Uterus (tissue), 4 donors: ENCODE results near the gene TOE1. TPM values are rescaled to one million over a fixed set of nuclear protein-coding genes. Genes with fewer than 3 reads are reported as not detected.

Experiments
- DNase-seq, 2 donors: peaks; one replicate each; pipeline ENCODE4 v3.0.0-alpha.2; 2019 to 2020
- H3K27ac ChIP-seq, 2 donors: fragments of 200-600 bp; sonication (generic); 1 replicate in 1 of 2; 2 replicates in 1 of 2; pipeline ENCODE4 v1.5.1; 2016 to 2018
- H3K27me3 ChIP-seq, 2 donors: fragments of 200-600 bp; sonication (generic); one replicate each; pipeline ENCODE4 v1.5.1; 2018 to 2019; ENCODE audit warnings: control low read depth in 1 of 2
- H3K36me3 ChIP-seq, 2 donors: fragments of 200-600 bp; sonication (generic); one replicate each; pipeline ENCODE4 v1.5.1; 2019; ENCODE audit warnings: control low read depth in 1 of 2
- H3K4me1 ChIP-seq, 2 donors: fragments of 200-600 bp; sonication (generic); one replicate each; pipeline ENCODE4 v1.5.1; 2018 to 2019; ENCODE audit warnings: control low read depth in 1 of 2
- H3K4me3 ChIP-seq, 2 donors: fragments of 200-600 bp; sonication (generic); 1 replicate in 1 of 2; 2 replicates in 1 of 2; pipeline ENCODE4 v1.5.1; 2018 to 2019; ENCODE audit warnings: mild to moderate bottlenecking in 1 of 2
- H3K9me3 ChIP-seq, 2 donors: fragments of 200-600 bp; sonication (generic); one replicate each; pipeline ENCODE4 v1.5.1; 2019; ENCODE audit warnings: control low read depth in 1 of 2
- POLR2A ChIP-seq, 2 donors: fragments of 450-650 bp; IDR thresholded peaks; one replicate each; pipeline ENCODE4 v1.6.1; 2016; ENCODE audit warnings: antibody characterized with exemption in 2 of 2, mild to moderate bottlenecking in 1 of 2, moderate library complexity in 1 of 2
- intact Hi-C: fragments of 100-400 bp; cut with DNase I; formaldehyde crosslinking; loops from one replicate; pipeline ENCODE4 v1.15.1; 2023; ENCODE audit warnings: low total_unique reads
- total RNA-seq, 4 donors: library from RNA; depleted of rRNA in 3 of 4; stranded (reverse); fragments of >200 nt in 3 of 4; gene quantifications; one replicate each; pipeline versions ENCODE4 v1.1.0 to v1.2.4, GENCODE V29; 2014 to 2023
- TF ChIP-seq, protein P1 (sequence below), 4 experiments: fragments of 200-600 bp in 2 of 4; fragments of 450-650 bp in 2 of 4; sonication (generic) in 2 of 4; IDR thresholded peaks; one replicate each; pipeline ENCODE4 v1.5.1; 2016 to 2019; ENCODE audit warnings: antibody characterized with exemption in 4 of 4, mild to moderate bottlenecking in 2 of 4, moderate library complexity in 1 of 4
- donor health status: DM: yes; HTN: yes; CAD: no.

The TOE1 gene
- total RNA-seq, 4 donors from 2014 or later: 10.3 to 21.8 (median 14.4) TPM

DNA sequence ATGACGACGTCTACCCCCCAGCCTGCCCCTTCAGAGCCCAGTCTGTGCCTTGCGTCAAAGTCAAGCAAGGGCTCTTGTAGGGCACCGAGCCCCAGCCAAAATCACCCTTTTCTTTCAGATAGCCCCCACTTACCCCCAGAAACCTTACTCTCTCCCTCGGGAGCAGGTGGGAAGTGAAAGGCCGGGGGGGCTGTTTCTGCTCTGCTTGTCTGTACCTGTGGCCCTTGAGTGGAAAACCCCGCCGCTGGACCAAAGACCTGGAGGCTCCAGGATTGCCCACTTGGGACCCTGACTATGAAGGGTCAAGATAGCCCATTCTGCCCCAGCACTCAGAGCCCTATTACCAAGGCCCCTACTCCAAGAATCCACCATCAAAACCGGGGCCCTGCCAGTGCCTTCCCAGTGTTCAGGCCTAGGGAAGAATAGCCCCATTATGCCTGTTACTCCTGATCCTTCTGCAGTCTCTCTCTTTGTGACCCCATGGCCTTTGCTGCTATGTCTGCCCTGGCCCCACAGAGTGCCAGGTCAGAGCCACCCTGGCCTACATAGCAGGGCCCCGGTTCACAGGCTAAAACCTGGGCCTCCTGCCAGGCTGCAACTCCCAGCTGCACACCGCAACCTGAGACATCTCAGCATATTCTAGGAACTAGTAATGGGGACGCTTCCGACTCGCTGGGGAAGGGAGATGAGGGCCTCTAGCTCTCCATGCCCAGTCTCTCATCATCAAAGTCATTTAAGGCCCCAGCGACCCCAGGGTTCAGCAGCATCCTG is 35.5 kb upstream of the TOE1 start:
- intact Hi-C loops: loop anchor here (5.0 kb wide), 1 partner anchor 292 kb away; the partner anchor contains the start of genes HECTD3 and UROD
- H3K9me3 ChIP-seq: no peaks in the 10 kb centered on the region
- peak overlapping the region; percentile 76 to 93 for H3K27ac ChIP-seq
- DNase-seq: peak; percentile 30 to 48
- TF ChIP-seq, protein P1, sequence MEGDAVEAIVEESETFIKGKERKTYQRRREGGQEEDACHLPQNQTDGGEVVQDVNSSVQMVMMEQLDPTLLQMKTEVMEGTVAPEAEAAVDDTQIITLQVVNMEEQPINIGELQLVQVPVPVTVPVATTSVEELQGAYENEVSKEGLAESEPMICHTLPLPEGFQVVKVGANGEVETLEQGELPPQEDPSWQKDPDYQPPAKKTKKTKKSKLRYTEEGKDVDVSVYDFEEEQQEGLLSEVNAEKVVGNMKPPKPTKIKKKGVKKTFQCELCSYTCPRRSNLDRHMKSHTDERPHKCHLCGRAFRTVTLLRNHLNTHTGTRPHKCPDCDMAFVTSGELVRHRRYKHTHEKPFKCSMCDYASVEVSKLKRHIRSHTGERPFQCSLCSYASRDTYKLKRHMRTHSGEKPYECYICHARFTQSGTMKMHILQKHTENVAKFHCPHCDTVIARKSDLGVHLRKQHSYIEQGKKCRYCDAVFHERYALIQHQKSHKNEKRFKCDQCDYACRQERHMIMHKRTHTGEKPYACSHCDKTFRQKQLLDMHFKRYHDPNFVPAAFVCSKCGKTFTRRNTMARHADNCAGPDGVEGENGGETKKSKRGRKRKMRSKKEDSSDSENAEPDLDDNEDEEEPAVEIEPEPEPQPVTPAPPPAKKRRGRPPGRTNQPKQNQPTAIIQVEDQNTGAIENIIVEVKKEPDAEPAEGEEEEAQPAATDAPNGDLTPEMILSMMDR (IDR thresholded peaks at IDR 0.05): no peak
- no peak for TF ChIP-seq POLR2A (IDR thresholded peaks at IDR 0.05)
- no peaks in the 10 kb centered on the region for H3K27me3 ChIP-seq
- peaks cover 0 to 6% of the 10 kb centered on the region in 2 donors for H3K4me1 ChIP-seq
- H3K36me3 ChIP-seq: no peaks in the 10 kb centered on the region
- H3K4me3 ChIP-seq: peak overlapping the region; percentile 59 to 65

DNA sequence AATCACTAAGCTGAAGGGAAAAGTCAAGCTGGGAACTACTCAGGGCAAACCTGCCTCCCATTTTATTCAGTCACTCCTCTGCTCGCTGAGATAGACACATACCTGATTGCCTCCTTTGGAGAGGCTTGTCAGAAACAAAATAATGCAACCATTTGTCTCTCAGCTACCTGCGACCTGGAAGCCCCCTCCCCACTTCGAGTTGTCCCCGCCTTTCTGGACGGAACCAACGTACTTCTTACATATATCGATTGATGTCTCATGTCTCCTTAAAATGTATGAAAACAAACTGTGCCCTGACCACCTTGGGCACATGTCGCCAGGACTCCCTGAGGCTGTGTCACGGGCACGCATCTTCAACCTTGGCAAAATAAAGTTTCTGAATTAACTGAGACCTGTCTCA is 34.7 kb upstream of the TOE1 start:
- no peak overlapping the region for H3K4me3 ChIP-seq
- H3K27ac ChIP-seq: no peak overlapping the region
- H3K9me3 ChIP-seq: no peaks in the 10 kb centered on the region
- TF ChIP-seq POLR2A (IDR thresholded peaks at IDR 0.05): no peak
- TF ChIP-seq, protein P1 (IDR thresholded peaks at IDR 0.05): no peak
- peaks cover 0 to 6% of the 10 kb centered on the region in 2 donors for H3K4me1 ChIP-seq
- H3K27me3 ChIP-seq: no peaks in the 10 kb centered on the region
- no peaks in the 10 kb centered on the region for H3K36me3 ChIP-seq
- intact Hi-C loops: no loop called here
- DNase-seq: no peak

DNA sequence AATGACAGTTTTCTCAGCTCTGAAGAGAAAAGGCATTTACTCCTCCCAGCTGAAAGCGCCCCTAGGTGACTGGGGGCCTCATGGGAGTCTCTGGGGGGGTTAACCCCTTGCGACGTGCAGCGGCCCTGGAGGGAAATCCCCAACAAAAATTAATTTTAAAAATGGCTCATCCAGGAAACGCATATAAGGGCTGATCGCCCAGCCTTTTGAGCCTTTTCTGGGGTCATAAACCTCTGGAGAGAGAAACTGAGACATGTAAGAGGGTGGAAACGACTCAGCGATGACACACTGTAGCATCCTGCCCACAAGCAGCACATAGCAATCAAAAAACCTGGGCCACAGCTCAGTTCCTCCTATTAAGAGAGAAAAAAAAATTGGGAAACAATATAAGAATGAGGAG is 33.7 kb upstream of the TOE1 start:
- Histone ChIP-seq H3K27ac (no peak overlapping the region), H3K4me1 (peaks cover 0 to 6% of the 10 kb centered on the region in 2 donors), H3K27me3 (no peaks in the 10 kb centered on the region), H3K36me3 (no peaks in the 10 kb centered on the region), H3K4me3 (no peak overlapping the region), H3K9me3 (no peaks in the 10 kb centered on the region)
- no peak for DNase-seq
- intact Hi-C loops: no loop called here
- TF ChIP-seq, protein P1 (IDR thresholded peaks at IDR 0.05): no peak
- TF ChIP-seq POLR2A (IDR thresholded peaks at IDR 0.05): no peak

DNA sequence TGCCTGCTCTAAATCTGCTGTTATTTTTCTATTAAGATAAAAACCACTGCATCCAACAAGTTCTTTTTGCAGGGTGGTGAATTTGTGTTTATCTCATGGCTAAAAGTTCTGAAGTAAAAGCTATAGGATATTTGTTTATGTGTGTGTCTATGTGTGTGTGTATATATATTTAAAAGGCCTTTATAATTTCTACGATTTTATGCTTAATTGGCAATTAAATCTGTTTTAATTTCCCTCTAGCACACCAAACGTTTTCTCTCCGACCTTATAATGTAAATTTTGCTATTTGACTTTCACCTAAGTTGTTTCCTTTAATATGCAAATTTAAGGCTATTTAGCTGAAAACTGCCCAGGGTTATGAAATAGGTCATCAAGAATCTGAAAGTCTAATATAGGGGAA is 33.1 kb upstream of the TOE1 start:
- intact Hi-C loops: no loop called here

DNA sequence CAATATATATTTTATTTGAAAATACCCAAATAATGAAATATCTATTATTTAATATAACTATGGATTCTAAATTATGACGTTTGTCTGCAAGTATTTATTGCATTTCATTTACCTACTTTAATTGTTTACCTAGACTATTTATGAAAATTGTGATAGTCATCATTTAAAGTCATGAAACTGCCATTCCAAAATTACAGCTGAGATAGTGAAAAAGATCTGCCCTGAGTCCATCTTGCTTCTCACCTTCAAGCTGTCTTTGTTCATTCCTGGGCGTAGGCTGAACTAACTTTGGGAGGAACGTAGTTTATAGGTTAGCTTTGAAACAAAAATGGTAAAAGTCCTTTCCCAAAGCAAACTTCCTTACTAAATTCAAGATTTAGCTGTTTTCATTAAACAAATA is 25.7 kb upstream of the TOE1 start:
- Histone ChIP-seq H3K27me3 (no peaks in the 10 kb centered on the region), H3K27ac (no peak overlapping the region), H3K36me3 (no peaks in the 10 kb centered on the region), H3K4me1 (no peaks in the 10 kb centered on the region), H3K4me3 (no peak overlapping the region), H3K9me3 (no peaks in the 10 kb centered on the region)
- TF ChIP-seq POLR2A (IDR thresholded peaks at IDR 0.05): no peak
- TF ChIP-seq, protein P1 (IDR thresholded peaks at IDR 0.05): no peak
- DNase-seq: no peak
- intact Hi-C loops: no loop called here

More for the DNA sequence above, 33.1 kb upstream of the TOE1 start:
- H3K4me1 ChIP-seq: peaks cover 0 to 6% of the 10 kb centered on the region in 2 donors
- no peak overlapping the region for H3K4me3 ChIP-seq
- no peak overlapping the region for H3K27ac ChIP-seq
- no peaks in the 10 kb centered on the region for H3K9me3 ChIP-seq
- H3K36me3 ChIP-seq: no peaks in the 10 kb centered on the region
- no peaks in the 10 kb centered on the region for H3K27me3 ChIP-seq
- no peak for DNase-seq
- TF ChIP-seq, protein P1 (IDR thresholded peaks at IDR 0.05): no peak
- no peak for TF ChIP-seq POLR2A (IDR thresholded peaks at IDR 0.05)
